ENCODE results near the gene CD99.

DNA sequence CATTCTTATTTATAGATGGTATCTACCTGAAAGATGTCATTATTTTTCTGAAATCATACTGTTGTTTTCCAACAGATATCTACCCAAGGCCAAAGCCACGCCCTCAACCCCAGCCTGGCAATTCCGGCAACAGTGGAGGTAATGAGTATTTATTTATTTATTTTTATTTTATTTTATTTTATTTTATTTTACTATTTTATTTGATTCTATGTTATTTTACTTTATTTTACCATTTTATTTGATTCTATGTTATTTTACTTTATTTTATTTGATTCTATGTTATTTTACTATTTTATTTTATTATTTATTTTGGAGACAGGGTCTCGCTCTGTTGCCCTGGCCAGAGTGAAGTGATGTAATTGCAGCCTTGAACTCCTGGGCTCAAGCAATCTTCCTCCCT is 98.5 kb downstream of the CD99 start:
- TF ChIP-seq POLR2A (IDR thresholded peaks at IDR 0.05): no peak
- TF ChIP-seq CTCF (IDR thresholded peaks at IDR 0.05): no peak
- no peak for TF ChIP-seq EP300 (IDR thresholded peaks at IDR 0.05)
- no peak for TF ChIP-seq POLR2AphosphoS5 (IDR thresholded peaks at IDR 0.05)
